HEK293 (cell line): ENCODE results near the gene MEGF9.

ENCODE experiments used
- CTCF ChIA-PET: fragments of 350-600 bp; formaldehyde crosslinking; extraction: SDS; loops from one replicate; lab custom pipeline; 2021; ENCODE audit warnings: antibody characterized with exemption; lab: Yijun Ruan, JAX
- POLR2A ChIA-PET: fragments of 300-600 bp; formaldehyde crosslinking; extraction: SDS; loops from one replicate; lab custom pipeline; 2020; ENCODE audit warnings: antibody characterized with exemption, inconsistent platforms; lab: Yijun Ruan, JAX
- H3K27ac ChIP-seq: fragments of 200-500 bp; sonication (Bioruptor generic); 2 replicates; pipeline ENCODE4 v1.5.1; 2014; ENCODE audit warnings: low read depth, low read length, control low read depth, inconsistent platforms; ENCODE audit errors: extremely low read depth
- H3K36me3 ChIP-seq, 2 experiments: fragments of 200-500 bp in 1 of 2; sonication (Bioruptor generic) in 1 of 2; 1 replicate in 1 of 2; 2 replicates in 1 of 2; pipeline ENCODE4 v1.5.1; 2014 to 2017; ENCODE audit warnings: inconsistent platforms in 2 of 2, low read length in 2 of 2; ENCODE audit not compliant: control insufficient read depth in 2 of 2, insufficient read depth in 1 of 2
- H3K4me1 ChIP-seq: fragments of 200-500 bp; sonication (Bioruptor generic); 2 replicates; pipeline ENCODE4 v1.5.1; 2014; ENCODE audit warnings: mild to moderate bottlenecking, low read length, inconsistent platforms; ENCODE audit not compliant: control insufficient read depth, insufficient read depth
- H3K4me3 ChIP-seq: 2 replicates; pipeline ENCODE4 v1.5.1; 2011; ENCODE audit warnings: low read depth, mild to moderate bottlenecking, control low read depth, low read length, moderate library complexity
- H3K9me3 ChIP-seq: fragments of 200-500 bp; sonication (Bioruptor generic); 2 replicates; pipeline ENCODE4 v1.5.1; 2014; ENCODE audit warnings: low read depth, low read length, inconsistent platforms; ENCODE audit not compliant: control insufficient read depth, insufficient read depth
- IKZF3 ChIP-seq: fragments of 450-650 bp; IDR thresholded peaks from 2 replicates; pipeline ENCODE4 v1.5.0; 2018; ENCODE audit warnings: missing biosample characterization, mild to moderate bottlenecking, missing genetic modification characterization, moderate library complexity
- KLF1 ChIP-seq: fragments of 450-650 bp; formaldehyde crosslinking; IDR thresholded peaks from 2 replicates; pipeline ENCODE4 v1.5.1; 2016; ENCODE audit warnings: missing biosample characterization, missing genetic modification characterization
- SALL2 ChIP-seq: fragments of 450-650 bp; formaldehyde crosslinking; IDR thresholded peaks from 2 replicates; pipeline ENCODE4 v1.5.0; 2017; ENCODE audit warnings: missing biosample characterization, mild to moderate bottlenecking, missing genetic modification characterization, borderline replicate concordance
- WT1 ChIP-seq: fragments of 450-650 bp; formaldehyde crosslinking; IDR thresholded peaks from 2 replicates; pipeline ENCODE4 v1.5.1; 2016; ENCODE audit warnings: missing biosample characterization, missing genetic modification characterization
- ZFP69B ChIP-seq: fragments of 450-650 bp; formaldehyde crosslinking; IDR thresholded peaks from 2 replicates; pipeline ENCODE4 v1.5.1; 2016; ENCODE audit warnings: missing biosample characterization, missing genetic modification characterization
- ZNF114 ChIP-seq: fragments of 450-650 bp; formaldehyde crosslinking; IDR thresholded peaks from 2 replicates; pipeline ENCODE4 v1.5.0; 2017; ENCODE audit warnings: missing biosample characterization, missing genetic modification characterization
- ZNF175 ChIP-seq: fragments of 450-650 bp; formaldehyde crosslinking; IDR thresholded peaks from 2 replicates; pipeline ENCODE4 v1.5.1; 2016; ENCODE audit warnings: missing biosample characterization, missing genetic modification characterization
- ZNF214 ChIP-seq: fragments of 450-650 bp; formaldehyde crosslinking; IDR thresholded peaks from 2 replicates; pipeline ENCODE4 v1.5.1; 2017; ENCODE audit warnings: missing biosample characterization, mild to moderate bottlenecking, missing genetic modification characterization, borderline replicate concordance
- ZNF239 ChIP-seq: fragments of 450-650 bp; formaldehyde crosslinking; IDR thresholded peaks from 2 replicates; pipeline ENCODE4 v1.5.1; 2016; ENCODE audit warnings: missing biosample characterization, missing genetic modification characterization
- ZNF248 ChIP-seq: fragments of 450-650 bp; formaldehyde crosslinking; IDR thresholded peaks from 2 replicates; pipeline ENCODE4 v1.5.1; 2017; ENCODE audit warnings: missing biosample characterization, missing genetic modification characterization
- ZNF37A ChIP-seq: fragments of 450-650 bp; IDR thresholded peaks from 2 replicates; pipeline ENCODE4 v1.5.1; 2018; ENCODE audit warnings: missing biosample characterization, missing genetic modification characterization
- ZNF394 ChIP-seq: fragments of 450-650 bp; formaldehyde crosslinking; IDR thresholded peaks from 2 replicates; pipeline ENCODE4 v1.5.1; 2016; ENCODE audit warnings: missing biosample characterization, missing genetic modification characterization, mild to moderate bottlenecking, moderate library complexity, borderline replicate concordance
- ZNF561 ChIP-seq: fragments of 450-650 bp; IDR thresholded peaks from 2 replicates; pipeline ENCODE4 v1.5.1; 2018; ENCODE audit warnings: missing biosample characterization, missing genetic modification characterization, borderline replicate concordance
- ZNF654 ChIP-seq: fragments of 450-650 bp; formaldehyde crosslinking; IDR thresholded peaks from 2 replicates; pipeline ENCODE4 v1.5.1; 2016; ENCODE audit warnings: low read depth, missing biosample characterization, missing genetic modification characterization
- ZNF660 ChIP-seq: fragments of 450-650 bp; IDR thresholded peaks from 2 replicates; pipeline ENCODE4 v1.5.1; 2018; ENCODE audit warnings: missing biosample characterization, mild to moderate bottlenecking, missing genetic modification characterization
- ZNF664 ChIP-seq: fragments of 450-650 bp; formaldehyde crosslinking; IDR thresholded peaks from 2 replicates; pipeline ENCODE4 v1.5.1; 2016; ENCODE audit warnings: missing biosample characterization, missing genetic modification characterization
- ZNF701 ChIP-seq: fragments of 450-650 bp; formaldehyde crosslinking; IDR thresholded peaks from 2 replicates; pipeline ENCODE4 v1.5.1; 2016; ENCODE audit warnings: missing biosample characterization, missing genetic modification characterization
- ZNF707 ChIP-seq: fragments of 450-650 bp; formaldehyde crosslinking; IDR thresholded peaks from 2 replicates; pipeline ENCODE4 v1.5.1; 2016; ENCODE audit warnings: missing biosample characterization, missing genetic modification characterization
- ZNF777 ChIP-seq: fragments of 450-650 bp; formaldehyde crosslinking; IDR thresholded peaks from 2 replicates; pipeline ENCODE4 v1.5.1; 2017; ENCODE audit warnings: missing biosample characterization, missing genetic modification characterization, borderline replicate concordance
- ZNF791 ChIP-seq: fragments of 450-650 bp; formaldehyde crosslinking; IDR thresholded peaks from 2 replicates; pipeline ENCODE4 v1.5.1; 2016; ENCODE audit warnings: missing biosample characterization, missing genetic modification characterization
- TF ChIP-seq, protein P1 (sequence below): fragments of 450-650 bp; formaldehyde crosslinking; IDR thresholded peaks from 2 replicates; pipeline ENCODE4 v1.5.1; 2016; ENCODE audit warnings: missing biosample characterization, missing genetic modification characterization, borderline replicate concordance
- TF ChIP-seq, protein P2 (sequence below): fragments of 450-650 bp; formaldehyde crosslinking; conservative IDR thresholded peaks from 2 replicates; pipeline ENCODE4 v1.5.1; 2016; ENCODE audit warnings: low read depth, missing biosample characterization, missing genetic modification characterization
- TF ChIP-seq, protein P3 (sequence below): fragments of 450-650 bp; formaldehyde crosslinking; IDR thresholded peaks from 2 replicates; pipeline ENCODE4 v1.5.1; 2016; ENCODE audit warnings: missing biosample characterization, missing genetic modification characterization
- TF ChIP-seq, protein P4 (sequence below): fragments of 450-650 bp; formaldehyde crosslinking; IDR thresholded peaks from 2 replicates; pipeline ENCODE4 v1.5.1; 2016; ENCODE audit warnings: missing biosample characterization, missing genetic modification characterization
- TF ChIP-seq, protein P5 (sequence below): sonication (generic); formaldehyde crosslinking; IDR thresholded peaks from 2 replicates; pipeline ENCODE4 v1.8.1; 2022; ENCODE audit warnings: mild to moderate bottlenecking, moderate library complexity, missing genetic modification reagents

MEGF9 gene

DNA sequence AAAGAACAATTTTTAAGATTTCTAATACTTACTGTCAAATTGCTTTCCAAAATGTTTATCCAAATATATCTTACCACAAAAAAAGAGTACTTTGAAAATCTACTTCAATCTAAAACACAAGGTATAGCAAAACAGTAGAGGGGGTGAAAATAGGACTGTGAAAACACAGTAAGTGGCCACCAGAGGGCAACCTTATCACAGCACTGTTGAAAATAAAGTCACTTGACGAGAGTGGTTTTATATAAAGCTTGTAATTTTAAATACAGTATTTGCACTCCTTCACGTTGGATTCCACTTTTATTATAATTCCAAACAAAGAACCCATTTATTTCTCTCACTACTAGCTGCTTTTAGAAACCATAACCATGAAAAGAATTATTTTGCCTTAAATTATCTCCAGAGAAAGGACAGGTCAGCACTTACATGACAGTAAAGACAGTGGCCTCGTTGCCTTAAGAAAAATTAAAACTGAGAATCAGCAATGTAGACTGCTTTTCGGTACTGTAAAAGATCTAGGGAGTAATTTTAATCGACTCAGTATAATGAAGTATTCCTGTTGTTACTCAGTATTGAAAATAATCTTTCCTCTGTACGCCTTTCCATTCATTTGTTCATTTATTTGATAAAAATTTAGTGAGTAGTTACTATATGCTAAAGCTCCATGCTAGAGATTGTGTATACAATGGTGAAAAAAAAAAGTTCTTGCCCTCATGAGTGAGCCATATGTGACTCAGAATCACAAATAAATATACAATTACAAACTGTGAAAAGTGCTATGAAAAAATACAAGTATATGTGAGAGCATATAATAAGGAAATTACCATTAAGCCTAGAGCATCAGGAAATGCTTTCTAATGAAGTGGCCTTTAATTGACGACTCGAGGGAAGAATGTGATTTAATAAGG is 94.3 kb downstream of the MEGF9 start:
- H3K4me1 ChIP-seq, result peaks cover 3% of the 10 kb centered on the region; the same call in 1 of the 2 replicates
- TF ChIP-seq KLF1 (tag by site-specific recombination) (no peak), ZNF214 (no peak), ZFP69B (no peak), ZNF660 (tag by site-specific recombination) (no peak), SALL2 (tag by site-specific recombination) (no peak), ZNF664 (tag by site-specific recombination) (peak; percentile 47; the same call in 1 of the 2 replicates), ZNF701 (tag by site-specific recombination) (no peak), ZNF654 (peak; percentile 66), ZNF561 (tag by site-specific recombination) (no peak), ZNF239 (tag by site-specific recombination) (no peak), IKZF3 (tag by site-specific recombination) (no peak), WT1 (tag by site-specific recombination) (no peak), ZNF394 (tag by site-specific recombination) (no peak), ZNF37A (tag by site-specific recombination) (no peak), ZNF114 (tag by site-specific recombination) (no peak), ZNF175 (tag by site-specific recombination) (no peak), ZNF791 (tag by site-specific recombination) (no peak), ZNF707 (tag by site-specific recombination) (no peak), ZNF248 (no peak), ZNF777 (tag by site-specific recombination) (no peak)
- TF ChIP-seq, protein P1, sequence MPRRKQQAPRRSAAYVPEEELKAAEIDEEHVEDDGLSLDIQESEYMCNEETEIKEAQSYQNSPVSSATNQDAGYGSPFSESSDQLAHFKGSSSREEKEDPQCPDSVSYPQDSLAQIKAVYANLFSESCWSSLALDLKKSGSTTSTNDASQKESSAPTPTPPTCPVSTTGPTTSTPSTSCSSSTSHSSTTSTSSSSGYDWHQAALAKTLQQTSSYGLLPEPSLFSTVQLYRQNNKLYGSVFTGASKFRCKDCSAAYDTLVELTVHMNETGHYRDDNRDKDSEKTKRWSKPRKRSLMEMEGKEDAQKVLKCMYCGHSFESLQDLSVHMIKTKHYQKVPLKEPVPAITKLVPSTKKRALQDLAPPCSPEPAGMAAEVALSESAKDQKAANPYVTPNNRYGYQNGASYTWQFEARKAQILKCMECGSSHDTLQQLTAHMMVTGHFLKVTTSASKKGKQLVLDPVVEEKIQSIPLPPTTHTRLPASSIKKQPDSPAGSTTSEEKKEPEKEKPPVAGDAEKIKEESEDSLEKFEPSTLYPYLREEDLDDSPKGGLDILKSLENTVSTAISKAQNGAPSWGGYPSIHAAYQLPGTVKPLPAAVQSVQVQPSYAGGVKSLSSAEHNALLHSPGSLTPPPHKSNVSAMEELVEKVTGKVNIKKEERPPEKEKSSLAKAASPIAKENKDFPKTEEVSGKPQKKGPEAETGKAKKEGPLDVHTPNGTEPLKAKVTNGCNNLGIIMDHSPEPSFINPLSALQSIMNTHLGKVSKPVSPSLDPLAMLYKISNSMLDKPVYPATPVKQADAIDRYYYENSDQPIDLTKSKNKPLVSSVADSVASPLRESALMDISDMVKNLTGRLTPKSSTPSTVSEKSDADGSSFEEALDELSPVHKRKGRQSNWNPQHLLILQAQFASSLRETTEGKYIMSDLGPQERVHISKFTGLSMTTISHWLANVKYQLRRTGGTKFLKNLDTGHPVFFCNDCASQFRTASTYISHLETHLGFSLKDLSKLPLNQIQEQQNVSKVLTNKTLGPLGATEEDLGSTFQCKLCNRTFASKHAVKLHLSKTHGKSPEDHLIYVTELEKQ (tag by site-specific recombination), result no peak
- TF ChIP-seq, protein P2, sequence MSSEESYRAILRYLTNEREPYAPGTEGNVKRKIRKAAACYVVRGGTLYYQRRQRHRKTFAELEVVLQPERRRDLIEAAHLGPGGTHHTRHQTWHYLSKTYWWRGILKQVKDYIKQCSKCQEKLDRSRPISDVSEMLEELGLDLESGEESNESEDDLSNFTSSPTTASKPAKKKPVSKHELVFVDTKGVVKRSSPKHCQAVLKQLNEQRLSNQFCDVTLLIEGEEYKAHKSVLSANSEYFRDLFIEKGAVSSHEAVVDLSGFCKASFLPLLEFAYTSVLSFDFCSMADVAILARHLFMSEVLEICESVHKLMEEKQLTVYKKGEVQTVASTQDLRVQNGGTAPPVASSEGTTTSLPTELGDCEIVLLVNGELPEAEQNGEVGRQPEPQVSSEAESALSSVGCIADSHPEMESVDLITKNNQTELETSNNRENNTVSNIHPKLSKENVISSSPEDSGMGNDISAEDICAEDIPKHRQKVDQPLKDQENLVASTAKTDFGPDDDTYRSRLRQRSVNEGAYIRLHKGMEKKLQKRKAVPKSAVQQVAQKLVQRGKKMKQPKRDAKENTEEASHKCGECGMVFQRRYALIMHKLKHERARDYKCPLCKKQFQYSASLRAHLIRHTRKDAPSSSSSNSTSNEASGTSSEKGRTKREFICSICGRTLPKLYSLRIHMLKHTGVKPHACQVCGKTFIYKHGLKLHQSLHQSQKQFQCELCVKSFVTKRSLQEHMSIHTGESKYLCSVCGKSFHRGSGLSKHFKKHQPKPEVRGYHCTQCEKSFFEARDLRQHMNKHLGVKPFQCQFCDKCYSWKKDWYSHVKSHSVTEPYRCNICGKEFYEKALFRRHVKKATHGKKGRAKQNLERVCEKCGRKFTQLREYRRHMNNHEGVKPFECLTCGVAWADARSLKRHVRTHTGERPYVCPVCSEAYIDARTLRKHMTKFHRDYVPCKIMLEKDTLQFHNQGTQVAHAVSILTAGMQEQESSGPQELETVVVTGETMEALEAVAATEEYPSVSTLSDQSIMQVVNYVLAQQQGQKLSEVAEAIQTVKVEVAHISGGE (tag by site-specific recombination), result no peak
- TF ChIP-seq, protein P3, sequence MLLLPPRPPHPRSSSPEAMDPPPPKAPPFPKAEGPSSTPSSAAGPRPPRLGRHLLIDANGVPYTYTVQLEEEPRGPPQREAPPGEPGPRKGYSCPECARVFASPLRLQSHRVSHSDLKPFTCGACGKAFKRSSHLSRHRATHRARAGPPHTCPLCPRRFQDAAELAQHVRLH (tag by site-specific recombination), result no peak
- TF ChIP-seq, protein P4, sequence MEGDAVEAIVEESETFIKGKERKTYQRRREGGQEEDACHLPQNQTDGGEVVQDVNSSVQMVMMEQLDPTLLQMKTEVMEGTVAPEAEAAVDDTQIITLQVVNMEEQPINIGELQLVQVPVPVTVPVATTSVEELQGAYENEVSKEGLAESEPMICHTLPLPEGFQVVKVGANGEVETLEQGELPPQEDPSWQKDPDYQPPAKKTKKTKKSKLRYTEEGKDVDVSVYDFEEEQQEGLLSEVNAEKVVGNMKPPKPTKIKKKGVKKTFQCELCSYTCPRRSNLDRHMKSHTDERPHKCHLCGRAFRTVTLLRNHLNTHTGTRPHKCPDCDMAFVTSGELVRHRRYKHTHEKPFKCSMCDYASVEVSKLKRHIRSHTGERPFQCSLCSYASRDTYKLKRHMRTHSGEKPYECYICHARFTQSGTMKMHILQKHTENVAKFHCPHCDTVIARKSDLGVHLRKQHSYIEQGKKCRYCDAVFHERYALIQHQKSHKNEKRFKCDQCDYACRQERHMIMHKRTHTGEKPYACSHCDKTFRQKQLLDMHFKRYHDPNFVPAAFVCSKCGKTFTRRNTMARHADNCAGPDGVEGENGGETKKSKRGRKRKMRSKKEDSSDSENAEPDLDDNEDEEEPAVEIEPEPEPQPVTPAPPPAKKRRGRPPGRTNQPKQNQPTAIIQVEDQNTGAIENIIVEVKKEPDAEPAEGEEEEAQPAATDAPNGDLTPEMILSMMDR (tag by site-specific recombination), result 0 out of 2 replicates have a peak, but pooled peaks have one; percentile 27
- TF ChIP-seq, protein P5, sequence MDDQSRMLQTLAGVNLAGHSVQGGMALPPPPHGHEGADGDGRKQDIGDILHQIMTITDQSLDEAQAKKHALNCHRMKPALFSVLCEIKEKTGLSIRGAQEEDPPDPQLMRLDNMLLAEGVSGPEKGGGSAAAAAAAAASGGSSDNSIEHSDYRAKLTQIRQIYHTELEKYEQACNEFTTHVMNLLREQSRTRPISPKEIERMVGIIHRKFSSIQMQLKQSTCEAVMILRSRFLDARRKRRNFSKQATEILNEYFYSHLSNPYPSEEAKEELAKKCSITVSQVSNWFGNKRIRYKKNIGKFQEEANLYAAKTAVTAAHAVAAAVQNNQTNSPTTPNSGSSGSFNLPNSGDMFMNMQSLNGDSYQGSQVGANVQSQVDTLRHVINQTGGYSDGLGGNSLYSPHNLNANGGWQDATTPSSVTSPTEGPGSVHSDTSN (CRISPR knock-in tag), result no peak
- H3K9me3 ChIP-seq, result no peaks in the 10 kb centered on the region
- POLR2A ChIA-PET, result interaction anchor here (1.0 kb wide), 1 partner anchor 94 kb away, joined by 3 read pairs; the partner anchor contains the start of gene MEGF9
- H3K27ac ChIP-seq, result no peak overlapping the region
- CTCF ChIA-PET, result interaction anchor here (0.6 to 1.4 kb wide), 36 partner anchors 8 to 1598 kb away, joined by 3 to 14 read pairs (median 4); no protein-coding TSS in a partner anchor
- no peak overlapping the region for H3K4me3 ChIP-seq
- H3K36me3 ChIP-seq, result no peaks in the 10 kb centered on the region
